Neuronal stem cell (in vitro differentiated cells): Measurements from ENCODE around the gene NPTX1.

Experiments used
- DNase-seq: peaks from one replicate; pipeline ENCODE4 v3.0.0-alpha.2; 2013; ENCODE audit warnings: low spot score
- H2AFZ ChIP-seq: one replicate; pipeline ENCODE4 v1.6.1; 2013; ENCODE audit warnings: mild to moderate bottlenecking, low read length, inconsistent platforms
- H2AK5ac ChIP-seq: 2 replicates; pipeline ENCODE4 v1.6.1; 2013; ENCODE audit warnings: low read depth, mild to moderate bottlenecking, inconsistent platforms, low read length, moderate library complexity, mixed read lengths
- H2BK120ac ChIP-seq: 2 replicates; pipeline ENCODE4 v1.6.1; 2013; ENCODE audit warnings: low read depth, mild to moderate bottlenecking, inconsistent platforms, low read length, moderate library complexity, mixed read lengths
- H2BK12ac ChIP-seq: one replicate; pipeline ENCODE4 v1.6.1; 2013; ENCODE audit warnings: low read length, inconsistent platforms
- H2BK15ac ChIP-seq: 2 replicates; pipeline ENCODE4 v1.6.1; 2013; ENCODE audit warnings: mild to moderate bottlenecking, low read length, inconsistent platforms, mixed read lengths
- H2BK5ac ChIP-seq: one replicate; pipeline ENCODE4 v1.6.1; 2013; ENCODE audit warnings: inconsistent platforms, mild to moderate bottlenecking, low read length, moderate library complexity
- H3K14ac ChIP-seq: one replicate; pipeline ENCODE4 v1.6.1; 2013; ENCODE audit warnings: low read length, inconsistent platforms
- H3K18ac ChIP-seq: 2 replicates; pipeline ENCODE4 v1.6.1; 2013; ENCODE audit warnings: low read length, inconsistent platforms
- H3K23ac ChIP-seq: 2 replicates; pipeline ENCODE4 v1.6.1; 2013; ENCODE audit warnings: low read depth, mild to moderate bottlenecking, mixed read lengths, low read length, inconsistent platforms; ENCODE audit not compliant: poor library complexity
- H3K27ac ChIP-seq: replicated peaks from 3 replicates; pipeline ENCODE4 v1.5.1; 2013; ENCODE audit warnings: low read length, inconsistent platforms
- H3K27me3 ChIP-seq, 3 experiments: 2 replicates each; pipeline ENCODE4 v1.6.1; 2013; ENCODE audit warnings: low read length in 3 of 3, mild to moderate bottlenecking in 2 of 3, inconsistent platforms in 1 of 3, low read depth in 1 of 3, mixed read lengths in 1 of 3, moderate library complexity in 1 of 3; ENCODE audit not compliant: control insufficient read depth in 3 of 3, insufficient read depth in 3 of 3
- H3K36me3 ChIP-seq, 2 donors: replicated peaks in 1 of 2; 2 replicates each; pipeline ENCODE4 v1.6.1; 2013; ENCODE audit warnings: low read length in 2 of 2; ENCODE audit not compliant: control insufficient read depth in 2 of 2, insufficient read depth in 2 of 2
- H3K4ac ChIP-seq: 2 replicates; pipeline ENCODE4 v1.6.1; 2013; ENCODE audit warnings: inconsistent platforms, mild to moderate bottlenecking, low read length, moderate library complexity
- H3K4me1 ChIP-seq, 2 donors: 1 replicate in 1 of 2; 2 replicates in 1 of 2; pipeline ENCODE4 v1.6.1; 2013; ENCODE audit warnings: low read length in 2 of 2, low read depth in 1 of 2; ENCODE audit not compliant: control insufficient read depth in 2 of 2, insufficient read depth in 1 of 2
- H3K4me2 ChIP-seq: one replicate; pipeline ENCODE4 v1.6.1; 2013; ENCODE audit warnings: mild to moderate bottlenecking, low read length, inconsistent platforms; ENCODE audit not compliant: insufficient read depth, poor library complexity, severe bottlenecking
- H3K4me3 ChIP-seq, 2 donors: 2 replicates each; pipeline ENCODE4 v1.5.1; 2013; ENCODE audit warnings: low read length in 2 of 2, mild to moderate bottlenecking in 2 of 2, inconsistent platforms in 1 of 2, moderate library complexity in 1 of 2
- H3K79me1 ChIP-seq: one replicate; pipeline ENCODE4 v1.6.1; 2013; ENCODE audit warnings: low read depth, mild to moderate bottlenecking, inconsistent platforms, low read length, moderate library complexity
- H3K9ac ChIP-seq: one replicate; pipeline ENCODE4 v1.6.1; 2013; ENCODE audit warnings: mild to moderate bottlenecking, low read depth, low read length, inconsistent platforms; ENCODE audit not compliant: poor library complexity
- H3K9me3 ChIP-seq, 2 donors: replicated peaks in 1 of 2; 2 replicates each; pipeline versions ENCODE3 to v1.6.1; 2013; ENCODE audit warnings: low read length in 2 of 2, mild to moderate bottlenecking in 2 of 2, inconsistent platforms in 1 of 2, low read depth in 1 of 2, mixed read lengths in 1 of 2, moderate library complexity in 1 of 2; ENCODE audit not compliant: control insufficient read depth in 2 of 2, insufficient read depth in 1 of 2
- H4K8ac ChIP-seq: one replicate; pipeline ENCODE4 v1.6.1; 2013; ENCODE audit warnings: low read depth, mild to moderate bottlenecking, inconsistent platforms, low read length, moderate library complexity
- H4K91ac ChIP-seq: one replicate; pipeline ENCODE4 v1.6.1; 2013; ENCODE audit warnings: low read length, low read depth, mild to moderate bottlenecking, inconsistent platforms; ENCODE audit not compliant: poor library complexity
- WGBS, 2 donors: extraction: QIAGEN DNeasy Blood & Tissue Kit; methylation state at CpG; one replicate each; pipeline ENCODE4 v1.1.7; 2013; ENCODE audit warnings: missing lambda C conversion rate in 2 of 2, mixed read lengths in 1 of 2; ENCODE audit not compliant: insufficient read length in 2 of 2, insufficient replicate concordance in 1 of 2; ENCODE audit errors: extremely low coverage in 2 of 2; 5-methylcytosine and 5-hydroxymethylcytosine counted together

Gene NPTX1

GRCh38 chr17:80511222-80512180 is 35.1 kb upstream of the NPTX1 start:
- Histone ChIP-seq H2AK5ac (peak overlapping the region; percentile 78), H2BK15ac (no peak overlapping the region), H3K36me3 (peaks cover 0 to 3% of the 10 kb centered on the region in 2 donors), H3K79me1 (no peaks in the 10 kb centered on the region), H3K14ac (peak overlapping the region; percentile 65), H3K27ac (no peak overlapping the region), H3K9ac (no peak overlapping the region), H3K4me3 (peak overlapping the region in 1 of 2 donors; percentile 72), H3K4me1 (peaks cover 0 to 5% of the 10 kb centered on the region in 2 donors), H3K18ac (no peak overlapping the region), H4K91ac (peak overlapping the region; percentile 68), H4K8ac (no peak overlapping the region), H2BK120ac (no peak overlapping the region), H2BK12ac (no peak overlapping the region), H3K27me3 (peaks cover 0 to 29% (median 8%) of the 10 kb centered on the region in 3 experiments), H3K4me2 (no peak overlapping the region), H2BK5ac (no peak overlapping the region), H2AFZ (no peak overlapping the region), H3K23ac (peak overlapping the region; percentile 26), H3K9me3 (peaks cover 0 to 3% of the 10 kb centered on the region in 2 donors), H3K4ac (no peak overlapping the region)
- no peak for DNase-seq
- WGBS, 2 donors, result 100% methylated on average over 2 to 4 of the region's 18 CpGs

- Histone ChIP-seq H3K27ac (no peak overlapping the region), H3K27me3 (peaks cover 0 to 24% (median 8%) of the 10 kb centered on the region in 3 experiments), H3K9me3 (peaks cover 0 to 3% of the 10 kb centered on the region in 2 donors), H2BK12ac (peak overlapping the region; percentile 76), H3K4me1 (peaks cover 0 to 5% of the 10 kb centered on the region in 2 donors), H3K4me2 (no peak overlapping the region), H3K23ac (peak overlapping the region; percentile 1), H2BK15ac (no peak overlapping the region), H3K18ac (no peak overlapping the region), H3K36me3 (peaks cover 0 to 3% of the 10 kb centered on the region in 2 donors), H2BK120ac (no peak overlapping the region), H2AFZ (no peak overlapping the region), H3K9ac (peak overlapping the region; percentile 53), H3K4ac (no peak overlapping the region), H2AK5ac (peak overlapping the region; percentile 40), H4K8ac (no peak overlapping the region), H3K79me1 (no peaks in the 10 kb centered on the region), H3K14ac (peak overlapping the region; percentile 2), H3K4me3 (peak overlapping the region in 1 of 2 donors; percentile 72), H4K91ac (peak overlapping the region; percentile 49), H2BK5ac (no peak overlapping the region)
- 100% methylated on average over 1 of the region's 9 CpGs for WGBS, 2 donors
- DNase-seq, result no peak
Observed at GRCh38 chr17:80510772-80511171, 34.4 kb upstream of the NPTX1 start.

GRCh38 chr17:80510132-80510531 is 33.7 kb upstream of the NPTX1 start:
- peak overlapping the region; percentile 7 for H2BK15ac ChIP-seq
- H3K4me1 ChIP-seq, result peaks cover 4 to 5% of the 10 kb centered on the region in 2 donors
- no peak overlapping the region for H2BK120ac ChIP-seq
- no peak for DNase-seq
- peak overlapping the region; percentile 84 for H3K18ac ChIP-seq
- no peak overlapping the region for H3K14ac ChIP-seq
- no peak overlapping the region for H3K4ac ChIP-seq
- H2BK12ac ChIP-seq, result no peak overlapping the region
- H3K36me3 ChIP-seq, result peaks cover 0 to 3% of the 10 kb centered on the region in 2 donors
- no peak overlapping the region for H2AFZ ChIP-seq
- peaks cover 0 to 3% of the 10 kb centered on the region in 2 donors for H3K9me3 ChIP-seq
- peak overlapping the region; percentile 40 for H2AK5ac ChIP-seq
- no peak overlapping the region for H4K8ac ChIP-seq
- peak overlapping the region; percentile 49 for H3K23ac ChIP-seq
- H4K91ac ChIP-seq, result no peak overlapping the region
- H3K27ac ChIP-seq, result no peak overlapping the region
- no peaks in the 10 kb centered on the region for H3K79me1 ChIP-seq
- WGBS, 2 donors, result no CpG with 5 or more reads among the region's 14 CpGs
- no peak overlapping the region for H2BK5ac ChIP-seq
- H3K4me3 ChIP-seq, result peak overlapping the region in 1 of 2 donors; percentile 3
- peaks cover 0 to 24% (median 8%) of the 10 kb centered on the region in 3 experiments for H3K27me3 ChIP-seq
- H3K9ac ChIP-seq, result peak overlapping the region; percentile 51
- H3K4me2 ChIP-seq, result no peak overlapping the region

- H2BK12ac ChIP-seq, result no peak overlapping the region
- WGBS, 2 donors, result no CpG with 5 or more reads among the region's 8 CpGs
- H3K18ac ChIP-seq, result no peak overlapping the region
- no peak overlapping the region for H3K14ac ChIP-seq
- no peak overlapping the region for H2AK5ac ChIP-seq
- no peak overlapping the region for H3K9ac ChIP-seq
- no peak overlapping the region for H2BK120ac ChIP-seq
- H2AFZ ChIP-seq, result no peak overlapping the region
- no peaks in the 10 kb centered on the region for H3K79me1 ChIP-seq
- H4K91ac ChIP-seq, result no peak overlapping the region
- no peak overlapping the region for H3K4ac ChIP-seq
- H4K8ac ChIP-seq, result no peak overlapping the region
- peaks cover 0 to 26% (median 8%) of the 10 kb centered on the region in 3 experiments for H3K27me3 ChIP-seq
- no peak overlapping the region for H3K27ac ChIP-seq
- peaks cover 0 to 3% of the 10 kb centered on the region in 2 donors for H3K36me3 ChIP-seq
- no peak overlapping the region for H3K4me3 ChIP-seq
- H3K23ac ChIP-seq, result no peak overlapping the region
- no peak for DNase-seq
- H3K4me2 ChIP-seq, result no peak overlapping the region
- H3K4me1 ChIP-seq, result peaks cover 5% of the 10 kb centered on the region in 2 donors
- no peak overlapping the region for H2BK5ac ChIP-seq
- no peak overlapping the region for H2BK15ac ChIP-seq
- peaks cover 0 to 3% of the 10 kb centered on the region in 2 donors for H3K9me3 ChIP-seq
Observed at GRCh38 chr17:80509311-80509710, 32.9 kb upstream of the NPTX1 start.
